T-helper 2 cell treated with Interferon-gamma antibody and Interleukin-4, amounts not matched to agents 100 ng/mL and 5 ng/mL, for 36 hours (primary cell): Measurements from ENCODE around the gene GPC3. TPM values are rescaled to one million over a fixed set of nuclear protein-coding genes. Genes with fewer than 3 reads are reported as not detected.
"Not testable (repeated sequence)": the region's sequence is repeated elsewhere in the genome, so short reads cannot be mapped to it uniquely, and the experiment has no call there.

Experiments
- intact Hi-C: fragments of 100-400 bp; cut with micrococcal nuclease; formaldehyde crosslinking; loops from one replicate; pipeline ENCODE4 v1.15.1; 2023
- total RNA-seq: library from RNA; stranded (reverse); gene quantifications from 2 replicates; pipeline ENCODE4 v1.2.3, GENCODE V29; 2022

Gene GPC3
- total RNA-seq, 1 donor from 2014 or later, result 0.45 TPM

- intact Hi-C loops, result no loop called here
Measured at GRCh38 chrX:133897593-133898163, 87.7 kb downstream of the GPC3 start.

GRCh38 chrX:133892337-133892736 lies 93.1 kb downstream of the GPC3 start:
- intact Hi-C loops, result no loop called here

GRCh38 chrX:133888984-133889383 lies 96.4 kb downstream of the GPC3 start:
- intact Hi-C loops, result no loop called here

- intact Hi-C loops, result not testable (repeated sequence)
Measured at GRCh38 chrX:133888084-133888483, 97.3 kb downstream of the GPC3 start.

- intact Hi-C loops, result no loop called here
Measured at GRCh38 chrX:133884430-133885394, 100.7 kb downstream of the GPC3 start.

GRCh38 chrX:133881893-133882292 lies 103.5 kb downstream of the GPC3 start:
- intact Hi-C loops, result no loop called here

GRCh38 chrX:133881007-133881406 lies 104.4 kb downstream of the GPC3 start:
- intact Hi-C loops, result no loop called here

- intact Hi-C loops, result no loop called here
Measured at GRCh38 chrX:133880032-133880443, 105.4 kb downstream of the GPC3 start.

GRCh38 chrX:133878710-133879109 lies 106.7 kb downstream of the GPC3 start:
- intact Hi-C loops, result no loop called here

GRCh38 chrX:133876646-133877045 lies 108.7 kb downstream of the GPC3 start:
- intact Hi-C loops, result no loop called here

- intact Hi-C loops, result no loop called here
Measured at GRCh38 chrX:133869270-133869669, 116.1 kb downstream of the GPC3 start.

GRCh38 chrX:133868682-133869081 lies 116.7 kb downstream of the GPC3 start:
- intact Hi-C loops, result no loop called here

- intact Hi-C loops, result no loop called here
Measured at GRCh38 chrX:133868250-133868649, 117.1 kb downstream of the GPC3 start.

GRCh38 chrX:133865761-133866471 lies 119.5 kb downstream of the GPC3 start:
- intact Hi-C loops, result no loop called here

- intact Hi-C loops, result no loop called here
Measured at GRCh38 chrX:133864236-133864635, 121.2 kb downstream of the GPC3 start.

- intact Hi-C loops, result no loop called here
Measured at GRCh38 chrX:133859860-133860259, 125.5 kb downstream of the GPC3 start.

- intact Hi-C loops, result no loop called here
Measured at GRCh38 chrX:133859336-133859735, 126.1 kb downstream of the GPC3 start.

GRCh38 chrX:133857640-133858269 lies 127.6 kb downstream of the GPC3 start:
- intact Hi-C loops, result no loop called here

- intact Hi-C loops, result no loop called here
Measured at GRCh38 chrX:133856819-133857218, 128.6 kb downstream of the GPC3 start.

- intact Hi-C loops, result loop anchor here (5.0 kb wide), 1 partner anchor 168 kb away; no protein-coding TSS in a partner anchor
Measured at GRCh38 chrX:133854290-133854689, 131.1 kb downstream of the GPC3 start.

- intact Hi-C loops, result loop anchor here (5.0 kb wide), 1 partner anchor 169 kb away; no protein-coding TSS in a partner anchor
Measured at GRCh38 chrX:133852837-133853356, 132.5 kb downstream of the GPC3 start.
